Osteocyte (in vitro differentiated cells): ENCODE results near the gene TMEM158. TPM values are rescaled to one million over a fixed set of nuclear protein-coding genes. Genes with fewer than 3 reads are reported as not detected.
A peak's percentile ranks its signal among the peaks of the same experiment; 100 is the strongest.

Experiments used
- DNase-seq: peaks from one replicate; pipeline ENCODE4 v3.0.0; 2021; ENCODE audit warnings: mixed read lengths; ENCODE audit not compliant: unreplicated experiment; ENCODE audit errors: extremely low spot score
- H3K27ac Mint-ChIP-seq: one replicate; pipeline ENCODE4 v1.8.0; 2021; ENCODE audit warnings: mild to moderate bottlenecking, mixed read lengths; ENCODE audit not compliant: unreplicated experiment
- H3K27me3 Mint-ChIP-seq: one replicate; pipeline ENCODE4 v1.8.0; 2021; ENCODE audit warnings: mixed read lengths; ENCODE audit not compliant: unreplicated experiment
- H3K36me3 Mint-ChIP-seq: one replicate; pipeline ENCODE4 v1.8.0; 2021; ENCODE audit warnings: mixed read lengths; ENCODE audit not compliant: unreplicated experiment
- H3K4me1 Mint-ChIP-seq: one replicate; pipeline ENCODE4 v1.8.0; 2021; ENCODE audit warnings: mixed read lengths; ENCODE audit not compliant: unreplicated experiment
- H3K4me3 Mint-ChIP-seq: one replicate; pipeline ENCODE4 v1.8.0; 2021; ENCODE audit warnings: mild to moderate bottlenecking, moderate library complexity, mixed read lengths; ENCODE audit not compliant: unreplicated experiment
- H3K9me3 Mint-ChIP-seq: one replicate; pipeline ENCODE4 v1.8.0; 2021; ENCODE audit warnings: mixed read lengths; ENCODE audit not compliant: unreplicated experiment
- CTCF ChIP-seq: fragments of 200-600 bp; sonication (generic); IDR thresholded peaks from 2 replicates; pipeline ENCODE4 v1.5.0; 2021; ENCODE audit warnings: antibody characterized with exemption, mild to moderate bottlenecking, moderate library complexity
- total RNA-seq: library from RNA; stranded (reverse); gene quantifications from 2 replicates; pipeline ENCODE4 v1.2.1, GENCODE V29; 2021

The TMEM158 gene
- total RNA-seq, 1 donor from 2014 or later = 15.0 TPM

GRCh38 chr3:45212095-45212468, 14.0 kb downstream of the TMEM158 start:
- Mint-ChIP-seq H3K9me3 (no peaks in the 10 kb centered on the region), H3K4me3 (no peak overlapping the region), H3K27ac (no peak overlapping the region), H3K36me3 (no peaks in the 10 kb centered on the region), H3K27me3 (no peaks in the 10 kb centered on the region), H3K4me1 (peaks cover 11% of the 10 kb centered on the region)
- DNase-seq = no peak
- no peak for TF ChIP-seq CTCF

- Mint-ChIP-seq H3K27me3 (no peaks in the 10 kb centered on the region), H3K36me3 (no peaks in the 10 kb centered on the region), H3K27ac (no peak overlapping the region), H3K9me3 (no peaks in the 10 kb centered on the region), H3K4me3 (no peak overlapping the region), H3K4me1 (peaks cover 11% of the 10 kb centered on the region)
- no peak for TF ChIP-seq CTCF
- DNase-seq = no peak
These were observed 14.5 kb downstream of the TMEM158 start for GRCh38 chr3:45211466-45212094.

GRCh38 chr3:45210308-45211041, 15.6 kb downstream of the TMEM158 start:
- Mint-ChIP-seq H3K9me3 (no peaks in the 10 kb centered on the region), H3K4me3 (no peak overlapping the region), H3K4me1 (peaks cover 11% of the 10 kb centered on the region), H3K36me3 (no peaks in the 10 kb centered on the region), H3K27me3 (no peaks in the 10 kb centered on the region), H3K27ac (peak overlapping the region; percentile 47)
- DNase-seq = peak; percentile 93
- peak; percentile 92 for TF ChIP-seq CTCF

GRCh38 chr3:45209526-45209925, 16.6 kb downstream of the TMEM158 start:
- Mint-ChIP-seq H3K9me3 (no peaks in the 10 kb centered on the region), H3K27ac (no peak overlapping the region)
- no peak for DNase-seq

More at GRCh38 chr3:45209526-45209925, 16.6 kb downstream of the TMEM158 start:
- no peak overlapping the region for H3K4me3 Mint-ChIP-seq
- no peaks in the 10 kb centered on the region for H3K36me3 Mint-ChIP-seq
- H3K27me3 Mint-ChIP-seq = no peaks in the 10 kb centered on the region
- peaks cover 11% of the 10 kb centered on the region for H3K4me1 Mint-ChIP-seq
- no peak for TF ChIP-seq CTCF
